GM12801 (cell line): ENCODE data around the gene GAP43.

Experiments
- TF ChIP-seq, protein P1 (sequence below): IDR thresholded peaks from one replicate; pipeline ENCODE4 v1.5.1; 2011; ENCODE audit warnings: control low read depth; ENCODE audit not compliant: insufficient read length; ENCODE audit errors: extremely low read depth

The GAP43 gene

DNA sequence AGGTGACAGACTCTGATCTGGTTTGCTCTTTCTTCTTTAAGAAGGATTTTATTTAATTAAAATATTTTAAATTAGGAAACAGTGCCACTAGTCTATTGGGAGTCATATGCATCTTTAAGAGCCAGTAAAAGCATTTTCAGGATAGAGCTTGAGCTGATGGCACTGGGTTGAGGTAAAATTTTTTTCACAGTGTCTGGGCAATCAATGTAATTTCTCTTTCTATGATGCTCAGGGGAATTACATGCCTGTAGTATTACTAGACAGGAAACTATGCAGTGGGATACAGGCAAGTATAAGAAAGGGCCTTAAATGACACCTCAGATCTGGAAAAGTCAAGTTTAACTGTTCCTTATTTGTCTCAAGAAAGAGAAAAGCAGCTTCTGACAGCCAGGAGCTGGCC is 76.4 kb downstream of the GAP43 start:
- TF ChIP-seq, protein P1, sequence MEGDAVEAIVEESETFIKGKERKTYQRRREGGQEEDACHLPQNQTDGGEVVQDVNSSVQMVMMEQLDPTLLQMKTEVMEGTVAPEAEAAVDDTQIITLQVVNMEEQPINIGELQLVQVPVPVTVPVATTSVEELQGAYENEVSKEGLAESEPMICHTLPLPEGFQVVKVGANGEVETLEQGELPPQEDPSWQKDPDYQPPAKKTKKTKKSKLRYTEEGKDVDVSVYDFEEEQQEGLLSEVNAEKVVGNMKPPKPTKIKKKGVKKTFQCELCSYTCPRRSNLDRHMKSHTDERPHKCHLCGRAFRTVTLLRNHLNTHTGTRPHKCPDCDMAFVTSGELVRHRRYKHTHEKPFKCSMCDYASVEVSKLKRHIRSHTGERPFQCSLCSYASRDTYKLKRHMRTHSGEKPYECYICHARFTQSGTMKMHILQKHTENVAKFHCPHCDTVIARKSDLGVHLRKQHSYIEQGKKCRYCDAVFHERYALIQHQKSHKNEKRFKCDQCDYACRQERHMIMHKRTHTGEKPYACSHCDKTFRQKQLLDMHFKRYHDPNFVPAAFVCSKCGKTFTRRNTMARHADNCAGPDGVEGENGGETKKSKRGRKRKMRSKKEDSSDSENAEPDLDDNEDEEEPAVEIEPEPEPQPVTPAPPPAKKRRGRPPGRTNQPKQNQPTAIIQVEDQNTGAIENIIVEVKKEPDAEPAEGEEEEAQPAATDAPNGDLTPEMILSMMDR = no peak

DNA sequence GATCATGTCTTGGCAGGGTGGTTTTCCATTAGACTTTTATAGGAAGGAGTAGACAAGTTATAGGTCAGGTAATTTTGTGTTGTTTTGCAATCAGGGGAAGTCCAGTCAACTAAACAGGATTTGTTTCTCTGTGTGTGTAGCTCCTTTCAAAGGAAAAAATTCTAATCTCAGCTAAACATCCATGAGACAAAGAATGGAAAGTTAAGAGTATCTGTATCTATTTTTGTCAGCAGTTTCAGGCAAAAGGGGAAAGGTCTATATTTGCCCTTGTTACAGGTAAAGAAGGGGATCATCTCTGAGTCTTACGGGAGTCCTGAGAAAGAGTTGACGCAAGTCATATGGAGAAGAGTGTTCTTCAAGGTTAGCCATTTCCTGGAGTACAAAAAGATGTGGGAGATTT is 79.3 kb downstream of the GAP43 start:
- TF ChIP-seq, protein P1 = no peak

DNA sequence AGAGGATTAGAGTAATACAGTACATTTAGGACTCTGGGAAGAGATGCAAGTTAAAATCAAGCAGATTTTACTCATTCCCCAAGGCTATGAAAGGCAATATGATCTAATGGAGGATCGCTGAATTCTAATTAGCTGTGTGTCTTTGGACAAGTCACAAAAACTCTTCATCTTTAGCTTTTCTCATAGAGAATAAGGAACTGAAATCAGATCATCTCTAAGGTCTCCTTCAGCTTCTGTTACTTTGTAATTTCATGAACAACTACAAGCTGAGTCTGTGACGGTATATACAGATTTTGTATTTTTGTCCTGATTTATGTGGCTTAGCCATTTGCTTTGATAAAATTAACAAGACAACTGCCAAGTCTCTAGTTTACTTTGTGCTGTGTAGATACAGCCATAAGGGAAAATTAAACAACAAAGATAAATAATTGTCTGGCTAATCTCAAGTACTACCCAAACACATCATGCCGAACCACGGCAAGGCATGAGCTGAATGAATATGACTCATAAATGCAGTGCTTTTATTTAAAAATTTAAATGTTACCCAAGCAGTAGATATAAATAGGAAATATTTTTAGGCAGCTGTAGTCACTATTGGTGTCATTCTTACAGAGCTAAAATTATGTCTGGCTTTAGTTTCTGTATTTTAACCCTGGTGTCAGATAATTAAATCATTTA is 81.5 kb downstream of the GAP43 start:
- TF ChIP-seq, protein P1 = no peak

DNA sequence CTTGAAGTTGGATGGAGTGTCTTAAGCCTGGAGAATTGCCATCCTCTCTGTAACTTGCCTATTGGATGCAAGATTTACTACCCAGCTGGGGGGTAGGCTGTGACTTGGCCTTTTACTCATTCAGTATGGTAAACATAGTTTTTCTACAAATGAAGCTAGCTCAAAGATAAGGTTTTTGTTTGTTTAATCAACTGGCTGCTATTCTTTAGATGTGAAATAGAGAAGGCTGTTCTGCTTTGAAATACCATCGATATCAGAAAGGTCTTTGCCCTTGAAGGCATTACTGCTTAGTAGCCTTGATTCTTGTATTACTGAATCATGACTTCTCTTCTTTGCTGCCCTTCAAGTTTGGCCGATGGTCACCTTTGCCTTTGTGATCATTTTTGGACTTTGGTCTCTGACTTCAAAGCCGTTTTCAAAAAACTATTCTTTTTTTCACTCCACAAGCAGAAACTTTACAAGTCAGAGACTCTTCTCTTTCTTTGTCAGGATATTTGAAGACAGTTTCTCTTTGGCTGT is 83.1 kb downstream of the GAP43 start:
- TF ChIP-seq, protein P1 = no peak

DNA sequence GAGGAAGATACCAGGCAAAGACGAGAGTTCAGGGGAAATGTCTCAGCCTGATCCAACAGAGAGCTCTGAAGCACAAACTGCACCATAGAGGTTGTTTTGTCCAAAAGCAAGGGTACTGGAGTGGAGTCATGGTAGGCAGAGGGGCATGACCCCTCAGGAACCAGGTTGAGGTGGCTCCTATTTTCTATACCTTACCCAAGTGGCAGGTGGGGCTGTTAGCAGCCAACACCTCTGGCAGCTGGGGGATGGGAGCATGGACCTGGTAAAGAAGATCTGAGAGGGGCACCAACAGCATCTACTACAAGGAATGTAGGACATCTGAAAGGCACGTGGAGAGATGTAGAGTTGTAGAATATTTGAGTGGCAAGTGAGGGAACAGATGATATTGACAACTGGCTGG is 85.2 kb downstream of the GAP43 start:
- TF ChIP-seq, protein P1 = no peak

DNA sequence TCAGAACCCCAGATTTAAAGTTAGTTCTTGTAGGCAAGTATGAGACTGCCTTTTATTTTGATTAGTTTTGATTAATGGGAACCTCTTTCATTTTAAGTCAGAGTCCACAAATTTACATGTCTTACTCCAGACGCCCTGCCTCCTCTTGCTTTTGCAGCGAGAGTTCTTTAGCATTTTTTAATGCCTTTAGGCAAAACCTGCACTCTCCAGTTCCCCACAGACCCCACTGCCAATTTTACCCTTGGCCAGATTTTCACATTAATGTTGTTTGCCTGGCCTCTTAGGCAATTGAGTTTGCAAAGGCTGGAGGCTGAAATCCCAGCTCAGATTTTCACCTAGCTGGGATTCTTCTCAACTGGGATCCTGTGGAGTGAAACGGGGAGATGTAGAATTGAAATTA is 85.8 kb downstream of the GAP43 start:
- TF ChIP-seq, protein P1 = no peak

GRCh38 chr3:115709931-115710330 is 86.6 kb downstream of the GAP43 start:
- TF ChIP-seq, protein P1 = no peak

- TF ChIP-seq, protein P1 = no peak
These were observed 87.5 kb downstream of the GAP43 start for GRCh38 chr3:115710799-115711198.
